Tibial artery (tissue), 4 donors: ENCODE measurements around the gene FNDC3B.

ENCODE experiments used
- DNase-seq, 2 donors: peaks; one replicate each; pipeline ENCODE4 v3.0.0-alpha.2; 2019
- H3K27ac ChIP-seq, 2 donors: fragments of 200-600 bp; sonication (generic) in 1 of 2; 1 replicate in 1 of 2; 2 replicates in 1 of 2; pipeline ENCODE4 v1.5.1; 2018 to 2019; ENCODE audit warnings: mild to moderate bottlenecking in 1 of 2
- H3K27me3 ChIP-seq, 2 donors: fragments of 200-600 bp; sonication (generic) in 1 of 2; one replicate each; pipeline versions ENCODE4 v1.5.1 to v1.6.0; 2016 to 2019
- H3K36me3 ChIP-seq, 3 donors: fragments of 200-600 bp; sonication (generic) in 2 of 3; one replicate each; pipeline ENCODE4 v1.5.1; 2016 to 2019; ENCODE audit warnings: mild to moderate bottlenecking in 2 of 3
- H3K4me1 ChIP-seq, 4 donors: fragments of 200-600 bp; sonication (generic) in 2 of 4; 1 replicate in 3 of 4; 2 replicates in 1 of 4; pipeline ENCODE4 v1.5.1; 2016 to 2019
- H3K4me3 ChIP-seq, 2 donors: fragments of 200-600 bp; sonication (generic) in 1 of 2; 1 replicate in 1 of 2; 2 replicates in 1 of 2; pipeline ENCODE4 v1.5.1; 2018 to 2019; ENCODE audit warnings: mild to moderate bottlenecking in 2 of 2
- H3K9me3 ChIP-seq, 3 donors: fragments of 200-600 bp; sonication (generic) in 1 of 3; one replicate each; pipeline ENCODE4 v1.5.1; 2016 to 2019
- CTCF ChIP-seq, 2 experiments: fragments of 200-600 bp in 1 of 2; fragments of 450-650 bp in 1 of 2; IDR thresholded peaks; one replicate each; pipeline ENCODE4 v1.5.1; 2017 to 2019; ENCODE audit warnings: antibody characterized with exemption in 2 of 2, mild to moderate bottlenecking in 1 of 2, moderate library complexity in 1 of 2
- intact Hi-C: fragments of 100-400 bp; cut with DNase I; formaldehyde crosslinking; loops from one replicate; pipeline ENCODE4 v1.15.0; 2023; ENCODE audit warnings: low total_unique reads

Gene FNDC3B

GRCh38 chr3:172111163-172111562, 71.8 kb downstream of the FNDC3B start:
- peaks cover 0 to 28% (median 20%) of the 10 kb centered on the region in 4 donors for H3K4me1 ChIP-seq
- intact Hi-C loops = no loop called here
- DNase-seq = no peak
- no peaks in the 10 kb centered on the region for H3K9me3 ChIP-seq
- no peak for TF ChIP-seq CTCF (IDR thresholded peaks at IDR 0.05)
- H3K27ac ChIP-seq = no peak overlapping the region
- no peak overlapping the region for H3K4me3 ChIP-seq
- H3K36me3 ChIP-seq = peaks cover 0 to 22% (median 21%) of the 10 kb centered on the region in 3 donors
- no peaks in the 10 kb centered on the region for H3K27me3 ChIP-seq

- Histone ChIP-seq H3K36me3 (peaks cover 6 to 30% (median 29%) of the 10 kb centered on the region in 3 donors), H3K4me3 (no peak overlapping the region), H3K27me3 (no peaks in the 10 kb centered on the region), H3K9me3 (no peaks in the 10 kb centered on the region), H3K4me1 (peaks cover 0 to 17% (median 16%) of the 10 kb centered on the region in 4 donors), H3K27ac (no peak overlapping the region)
- intact Hi-C loops = no loop called here
- no peak for TF ChIP-seq CTCF (IDR thresholded peaks at IDR 0.05)
- no peak for DNase-seq
Observed at GRCh38 chr3:172112078-172112733, 72.8 kb downstream of the FNDC3B start.

- no peak for DNase-seq
- H3K9me3 ChIP-seq = no peaks in the 10 kb centered on the region
- H3K4me3 ChIP-seq = no peak overlapping the region
- peaks cover 8 to 30% (median 29%) of the 10 kb centered on the region in 3 donors for H3K36me3 ChIP-seq
- H3K27ac ChIP-seq = no peak overlapping the region
- intact Hi-C loops = no loop called here
- no peaks in the 10 kb centered on the region for H3K27me3 ChIP-seq
- no peak for TF ChIP-seq CTCF (IDR thresholded peaks at IDR 0.05)
- H3K4me1 ChIP-seq = peaks cover 0 to 12% (median 12%) of the 10 kb centered on the region in 4 donors
Observed at GRCh38 chr3:172112734-172113120, 73.3 kb downstream of the FNDC3B start.

GRCh38 chr3:172113710-172114109, 74.3 kb downstream of the FNDC3B start:
- no peak for TF ChIP-seq CTCF (IDR thresholded peaks at IDR 0.05)
- H3K27ac ChIP-seq = no peak overlapping the region
- H3K36me3 ChIP-seq = peaks cover 10 to 30% (median 29%) of the 10 kb centered on the region in 3 donors
- intact Hi-C loops = no loop called here
- no peak for DNase-seq
- H3K4me1 ChIP-seq = peaks cover 0 to 2% (median 2%) of the 10 kb centered on the region in 4 donors
- no peaks in the 10 kb centered on the region for H3K27me3 ChIP-seq
- H3K4me3 ChIP-seq = no peak overlapping the region
- no peaks in the 10 kb centered on the region for H3K9me3 ChIP-seq

- TF ChIP-seq CTCF (IDR thresholded peaks at IDR 0.05) = no peak
- no peaks in the 10 kb centered on the region for H3K27me3 ChIP-seq
- H3K4me3 ChIP-seq = no peak overlapping the region
- peaks cover 10 to 35% (median 29%) of the 10 kb centered on the region in 3 donors for H3K36me3 ChIP-seq
- no peak for DNase-seq
- no peak overlapping the region for H3K27ac ChIP-seq
- intact Hi-C loops = no loop called here
- no peaks in the 10 kb centered on the region for H3K9me3 ChIP-seq
- H3K4me1 ChIP-seq = no peaks in the 10 kb centered on the region
Observed at GRCh38 chr3:172115059-172115458, 75.7 kb downstream of the FNDC3B start.
